Thyroid gland (tissue), 4 donors: ENCODE data around the gene LPCAT2.

Experiments
- CTCF ChIP-seq, 6 experiments: fragments of 200-600 bp in 3 of 6; fragments of 450-650 bp in 3 of 6; sonication (generic) in 3 of 6; IDR thresholded peaks; one replicate each; pipeline ENCODE4 v1.5.1; 2016 to 2019; ENCODE audit warnings: antibody characterized with exemption in 6 of 6, mild to moderate bottlenecking in 2 of 6, inconsistent platforms in 1 of 6, moderate library complexity in 1 of 6
- POLR2A ChIP-seq, 2 donors: fragments of 450-650 bp; IDR thresholded peaks; one replicate each; pipeline ENCODE4 v1.6.1; 2017; ENCODE audit warnings: antibody characterized with exemption in 2 of 2, mild to moderate bottlenecking in 2 of 2, moderate library complexity in 1 of 2

- TF ChIP-seq POLR2A (IDR thresholded peaks at IDR 0.05): no peak
- no peak for TF ChIP-seq CTCF (IDR thresholded peaks at IDR 0.05)
Measured at GRCh38 chr16:55566432-55567175, 57.7 kb downstream of the LPCAT2 start, which contains the start of gene CAPNS2.
